Pons (tissue), 1 donor: ENCODE measurements around the gene KCNT1.

ENCODE experiments used
- DNase-seq: peaks from one replicate; pipeline ENCODE4 v3.0.0-alpha.2; 2016; ENCODE audit warnings: low spot score

The KCNT1 gene

DNA sequence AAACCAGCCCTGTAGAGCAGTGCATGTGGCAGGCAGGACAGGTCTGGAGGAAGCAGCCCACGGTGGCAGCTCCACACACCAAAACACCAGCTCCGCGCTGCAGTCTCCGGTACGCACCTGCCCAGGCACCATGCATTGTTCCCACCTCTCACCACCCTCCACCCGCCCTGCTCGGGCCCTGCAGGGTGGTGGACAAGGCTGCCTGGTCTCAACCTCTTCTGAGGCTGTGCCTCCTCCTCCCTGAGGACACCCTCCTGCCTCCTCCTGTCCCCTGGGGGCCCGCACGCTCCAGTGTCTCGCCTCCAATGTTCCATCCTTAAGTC, 96.2 kb downstream of the KCNT1 start:
- DNase-seq: no peak

DNA sequence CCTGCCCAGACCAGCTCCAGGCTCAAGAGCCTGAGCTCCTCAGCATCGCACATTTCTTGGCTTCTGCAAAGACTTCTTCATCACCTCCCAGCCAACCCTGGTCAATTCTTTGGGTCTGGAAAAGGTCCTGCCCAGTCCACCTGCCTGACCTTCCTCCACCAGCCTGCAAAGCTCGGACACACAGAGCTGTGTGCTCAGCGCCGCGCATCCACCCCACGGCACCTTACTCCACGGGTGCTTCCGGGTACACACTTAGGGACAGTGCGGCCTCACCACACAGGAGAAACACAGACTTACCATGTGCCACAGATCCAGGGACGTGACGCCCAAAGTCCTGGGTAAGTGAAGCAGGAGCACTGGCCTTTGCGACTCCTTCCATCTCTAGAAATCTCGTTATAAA, 97.3 kb downstream of the KCNT1 start:
- DNase-seq: no peak

DNA sequence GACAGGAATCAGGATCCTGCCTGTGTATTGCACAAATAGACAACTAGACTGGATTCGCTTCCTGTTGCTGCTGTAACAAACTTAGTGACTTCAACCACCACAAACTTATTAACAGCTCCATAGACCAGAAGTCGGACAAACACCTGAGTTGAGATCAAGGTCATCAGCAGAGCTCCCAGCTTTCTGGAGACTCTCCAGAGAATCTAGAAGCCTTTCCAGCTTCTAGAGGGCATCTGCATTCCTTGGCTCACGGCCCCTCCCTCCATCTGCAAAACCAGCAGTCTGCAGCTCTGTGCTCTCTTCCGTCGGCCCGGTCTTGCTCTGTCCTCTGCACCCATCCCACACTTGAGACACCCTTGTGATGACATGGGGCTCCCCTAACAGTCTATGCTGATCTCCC, 99.1 kb downstream of the KCNT1 start:
- DNase-seq: no peak

DNA sequence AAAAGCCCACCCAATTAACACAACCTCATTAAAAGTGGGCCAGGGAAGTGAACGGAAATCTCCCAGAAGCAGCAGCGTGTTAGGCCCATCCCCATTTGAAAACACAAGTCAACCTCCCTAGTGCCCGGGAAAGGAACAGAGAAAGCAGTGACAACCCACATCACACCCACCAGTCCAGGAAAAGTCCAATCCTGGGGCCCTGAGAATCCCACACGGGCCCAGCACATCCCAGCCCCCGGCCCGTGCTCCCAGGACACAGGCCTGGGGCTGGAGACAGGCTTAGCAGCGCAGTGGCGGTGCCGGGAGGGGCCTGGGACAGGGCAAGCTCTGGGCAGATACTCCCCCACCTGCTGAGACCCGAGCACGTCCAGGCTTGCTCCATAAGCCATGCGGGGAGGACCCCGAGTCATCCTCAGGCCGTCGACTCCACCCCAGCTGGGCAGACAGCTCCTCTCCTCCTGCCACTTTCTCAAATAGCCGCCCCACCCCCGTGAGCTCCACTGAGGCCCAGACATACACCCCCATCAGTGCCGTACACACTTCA, 101.0 kb downstream of the KCNT1 start:
- DNase-seq: no peak

DNA sequence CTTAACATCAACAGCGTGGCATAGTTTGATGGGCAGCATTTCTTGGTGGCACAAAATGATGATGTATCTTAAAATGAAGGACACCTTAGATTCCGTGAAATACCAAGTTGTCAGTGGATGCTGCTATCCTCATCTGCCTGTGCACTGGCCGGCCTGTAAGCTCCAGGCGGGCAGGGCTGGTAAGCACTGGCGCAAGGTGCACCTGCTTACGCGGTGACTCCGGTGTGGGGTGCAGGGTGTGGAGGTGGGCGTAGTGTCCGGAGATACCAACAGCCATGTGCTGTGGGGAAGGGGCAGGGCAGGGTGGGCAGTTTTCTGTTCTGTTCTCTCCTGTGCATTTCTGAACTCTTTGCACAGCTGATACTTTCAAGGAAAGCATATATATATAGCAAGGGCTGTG, 101.5 kb downstream of the KCNT1 start:
- DNase-seq: no peak

DNA sequence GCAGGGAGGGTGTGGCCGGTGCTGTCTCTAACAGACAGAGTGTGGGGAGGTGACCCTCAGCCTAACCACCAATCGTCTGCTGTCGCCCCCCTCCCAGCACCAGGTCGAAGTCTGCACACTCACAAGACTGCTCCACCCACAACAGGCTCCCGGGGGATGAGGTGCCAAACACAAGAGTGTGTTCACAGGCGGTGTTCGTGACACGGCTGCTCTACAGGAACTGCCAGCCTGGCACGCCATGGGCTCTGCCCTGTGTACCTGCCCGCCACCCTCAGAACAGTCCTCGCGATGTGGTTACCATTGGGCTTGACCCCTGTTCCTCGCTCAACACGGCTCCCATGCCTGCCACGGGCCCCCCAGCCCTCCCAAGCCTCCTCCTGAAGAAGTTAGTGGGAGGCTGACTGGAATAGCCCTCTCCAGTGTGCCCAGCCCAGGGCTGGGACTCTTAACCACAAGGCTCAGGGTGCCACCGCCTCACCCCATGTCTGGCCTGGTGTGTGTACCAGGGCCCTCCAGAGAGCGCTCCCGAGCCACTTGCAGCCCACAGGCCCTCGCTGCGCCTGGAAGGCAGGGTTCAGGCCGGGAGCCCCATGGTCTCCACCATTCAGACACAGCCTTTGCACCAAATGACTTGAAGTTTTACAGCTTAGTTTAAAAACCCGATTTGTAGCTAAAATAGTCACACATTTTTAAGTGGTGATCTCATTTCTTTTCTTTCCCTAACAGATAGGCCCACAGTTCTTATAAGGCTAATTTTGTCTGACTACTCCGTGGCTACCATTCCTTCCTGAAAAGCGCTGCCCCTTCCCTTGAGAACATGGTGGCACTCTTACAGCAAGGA, 102.8 kb downstream of the KCNT1 start:
- DNase-seq: no peak

DNA sequence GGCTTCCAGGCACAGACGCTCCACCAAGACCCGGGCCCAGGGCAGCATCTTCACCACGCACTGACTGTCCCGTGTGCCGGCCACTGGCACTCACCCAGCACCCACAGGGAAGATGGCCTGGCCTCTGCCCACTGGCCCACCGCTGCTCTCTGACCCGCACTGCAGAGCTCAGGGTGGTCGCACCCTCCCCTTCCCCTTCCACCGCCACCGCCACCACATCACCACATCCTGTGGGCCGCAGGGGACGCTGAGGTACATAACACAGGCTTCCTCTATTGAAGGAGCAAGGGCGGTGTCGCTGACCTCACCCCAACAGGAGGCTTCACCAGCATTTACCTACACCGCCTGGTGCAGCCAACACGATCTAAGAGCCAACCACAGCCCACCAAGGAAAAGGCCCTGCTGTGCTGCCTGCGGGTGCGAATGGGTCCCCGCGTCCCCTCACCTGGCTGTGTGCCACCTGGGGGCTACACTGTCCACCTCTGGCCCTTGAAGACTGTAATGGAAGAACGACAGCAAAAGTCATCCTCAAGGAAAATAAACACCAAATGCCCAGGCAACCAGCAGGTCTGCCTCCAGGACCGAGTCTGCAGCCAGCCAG, 103.5 kb downstream of the KCNT1 start:
- no peak for DNase-seq

DNA sequence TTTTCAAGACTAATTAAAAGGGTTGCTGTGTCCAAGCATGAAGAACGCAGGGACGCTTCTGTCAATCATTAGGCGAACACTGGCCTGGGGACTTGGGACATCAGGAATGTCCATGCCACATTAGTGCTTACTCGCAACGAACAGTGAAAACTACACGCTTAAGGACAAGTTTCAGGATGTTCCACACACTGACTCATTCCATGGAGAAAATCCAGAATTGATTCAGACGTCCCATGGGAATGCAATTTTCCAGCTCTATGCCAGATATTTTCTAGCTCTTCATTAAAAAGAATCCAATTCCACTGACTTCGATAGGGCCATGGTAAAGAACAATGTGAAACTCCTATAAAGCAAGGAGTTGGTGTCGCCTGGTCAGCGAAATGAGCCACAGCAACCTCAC, 107.2 kb downstream of the KCNT1 start:
- DNase-seq: no peak

DNA sequence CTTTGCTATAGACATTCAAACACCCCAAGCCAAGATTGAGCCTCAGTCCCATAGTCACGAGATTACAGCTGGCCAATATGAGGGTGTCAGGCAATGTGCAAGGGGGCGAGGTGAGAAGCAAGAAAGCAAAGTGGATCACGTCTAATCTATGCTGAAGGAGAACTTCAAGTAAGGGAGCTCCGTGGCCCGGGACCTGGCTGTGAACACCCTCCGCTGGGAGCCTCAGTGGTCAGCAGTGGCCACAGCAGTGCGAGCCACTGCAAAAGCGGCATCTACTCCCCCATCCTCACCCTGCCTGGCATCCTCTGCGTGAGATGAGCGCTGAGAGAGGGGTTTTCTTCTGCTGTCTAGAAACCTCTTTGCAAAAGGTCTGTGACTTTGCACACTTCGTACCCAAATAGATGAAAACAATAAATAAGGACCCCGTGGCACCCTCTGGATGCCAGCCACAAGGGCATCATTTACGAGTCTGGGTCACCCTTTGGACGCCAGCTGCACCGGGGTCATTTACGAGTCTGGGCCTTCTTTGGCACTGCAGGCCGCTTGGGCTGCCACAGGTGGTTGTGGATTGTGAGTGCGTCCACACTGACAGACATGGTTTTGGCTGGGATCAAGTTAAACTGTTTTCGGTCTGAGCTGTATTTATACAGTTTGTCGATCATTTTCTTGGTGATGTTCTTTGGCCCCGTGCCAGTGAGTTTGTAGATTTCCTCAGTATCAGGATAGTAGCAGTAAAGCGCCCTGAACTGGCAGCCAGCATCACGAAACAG, 109.0 kb downstream of the KCNT1 start:
- no peak for DNase-seq

DNA sequence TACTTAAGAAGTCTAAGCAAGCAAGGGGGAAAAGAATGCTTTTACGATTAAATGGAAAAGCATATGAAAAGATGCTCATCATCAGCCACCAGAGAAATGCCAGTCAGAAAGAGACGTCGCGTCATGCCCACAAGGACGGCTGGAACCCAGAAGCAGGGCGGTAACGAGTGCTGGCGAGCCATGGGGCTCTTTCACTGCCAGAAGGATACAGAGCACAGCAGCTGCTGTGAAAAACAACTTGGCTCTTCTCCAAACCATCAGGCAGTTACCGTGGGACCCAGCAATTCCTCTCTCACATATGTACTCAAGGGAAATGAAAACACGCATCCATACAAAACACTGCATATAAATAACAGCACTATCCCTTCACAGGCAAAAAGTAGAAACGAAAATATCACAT, 109.8 kb downstream of the KCNT1 start:
- DNase-seq: peak; percentile 47

DNA sequence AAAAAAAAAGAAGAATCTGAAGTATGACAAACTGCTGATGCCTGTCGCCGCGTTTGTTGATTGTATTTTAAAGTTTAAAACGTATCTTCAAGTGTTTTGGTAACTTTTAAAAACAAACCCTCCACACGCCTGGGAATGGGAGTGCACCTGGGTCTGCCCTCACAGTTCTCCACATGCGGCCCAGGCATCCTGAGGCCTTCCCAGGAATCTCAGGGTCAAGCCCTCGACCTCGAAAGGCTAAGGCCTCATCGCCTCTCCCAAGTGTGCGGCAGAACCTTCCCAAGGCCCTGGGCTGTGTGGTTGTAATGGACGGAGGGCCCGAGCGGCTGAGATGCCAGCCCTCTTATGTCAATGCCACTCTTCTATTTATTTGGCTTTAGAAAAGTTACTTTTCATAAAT, 111.0 kb downstream of the KCNT1 start:
- no peak for DNase-seq

DNA sequence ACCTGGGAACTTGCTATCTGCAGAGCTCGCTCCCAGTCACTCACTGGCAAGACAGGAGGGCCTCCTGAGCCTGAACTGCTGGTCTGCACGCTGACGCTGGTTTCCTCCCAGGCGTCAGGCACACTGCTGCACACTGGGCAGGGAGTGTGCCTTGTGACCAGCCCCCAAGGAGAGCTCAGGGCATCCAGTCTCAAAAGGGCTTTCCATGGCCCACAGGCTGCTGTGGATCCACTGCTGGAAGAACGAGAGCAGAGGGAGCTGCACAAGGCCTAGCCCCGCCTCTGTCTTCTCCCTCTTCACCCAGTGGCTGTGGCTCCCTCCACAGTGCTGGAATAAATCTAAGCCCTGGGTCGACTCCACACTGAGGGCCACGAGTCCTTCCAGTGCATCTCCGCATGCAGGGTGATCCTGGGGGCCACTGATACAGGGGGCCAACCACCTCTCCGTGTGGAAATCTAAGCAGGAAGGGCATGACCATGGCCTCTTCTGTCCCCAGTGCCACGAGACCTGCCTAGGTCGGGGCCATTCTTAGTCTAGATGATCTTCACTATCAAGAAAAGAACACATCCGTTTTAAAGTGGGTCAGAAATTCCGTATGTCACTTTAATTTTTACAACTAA, 111.8 kb downstream of the KCNT1 start:
- DNase-seq: no peak

DNA sequence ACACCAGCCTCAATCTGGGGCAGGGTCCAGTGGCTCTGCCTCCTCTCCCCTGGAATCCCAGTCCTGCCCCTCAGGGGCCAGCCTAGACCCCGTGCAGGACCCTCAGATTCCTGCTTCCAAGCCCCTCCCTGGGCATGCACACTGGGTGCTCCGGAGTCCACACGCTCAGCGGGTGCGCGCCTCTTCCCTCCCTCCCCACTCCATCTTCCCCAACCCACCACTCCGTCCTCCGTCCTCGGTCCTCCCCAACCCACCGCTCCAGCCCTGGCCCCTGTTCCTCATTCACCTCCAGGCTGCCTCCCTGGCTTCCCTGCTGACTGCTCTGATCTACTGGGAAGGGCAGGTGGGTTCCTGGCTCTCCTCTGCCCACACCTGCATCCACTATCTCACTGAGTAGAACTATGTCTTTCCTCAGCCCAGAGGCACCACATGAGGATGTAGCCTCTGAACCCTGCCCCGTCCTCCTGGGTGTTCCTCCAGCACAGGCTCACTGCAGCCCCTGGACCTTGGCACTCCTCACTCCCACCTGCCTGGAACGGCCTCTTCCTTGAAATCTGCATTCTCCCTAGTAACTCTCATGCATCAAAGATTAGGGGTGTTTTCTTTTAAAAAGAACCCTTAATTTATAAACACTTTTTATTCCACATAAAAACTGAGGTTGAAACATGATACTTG, 112.6 kb downstream of the KCNT1 start:
- DNase-seq: no peak

DNA sequence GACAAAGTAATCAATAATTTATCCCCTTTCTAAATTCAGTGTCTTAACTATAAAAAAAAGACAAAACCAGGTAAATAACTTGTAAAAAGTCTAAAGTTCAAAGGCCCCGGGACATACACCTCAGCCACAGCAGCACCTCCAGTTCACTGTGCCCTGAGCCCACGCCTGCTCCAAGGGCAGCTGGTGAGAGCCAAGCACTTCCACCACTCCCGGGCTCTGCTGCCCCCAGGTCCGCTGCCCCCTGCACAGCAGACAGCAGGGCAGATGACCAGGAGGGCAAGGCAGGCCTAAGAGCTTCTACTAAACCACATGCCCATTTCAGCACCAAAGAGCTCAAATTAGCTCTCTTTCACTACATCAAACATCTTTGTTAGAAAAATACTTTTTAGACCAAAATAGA, 113.4 kb downstream of the KCNT1 start:
- no peak for DNase-seq

DNA sequence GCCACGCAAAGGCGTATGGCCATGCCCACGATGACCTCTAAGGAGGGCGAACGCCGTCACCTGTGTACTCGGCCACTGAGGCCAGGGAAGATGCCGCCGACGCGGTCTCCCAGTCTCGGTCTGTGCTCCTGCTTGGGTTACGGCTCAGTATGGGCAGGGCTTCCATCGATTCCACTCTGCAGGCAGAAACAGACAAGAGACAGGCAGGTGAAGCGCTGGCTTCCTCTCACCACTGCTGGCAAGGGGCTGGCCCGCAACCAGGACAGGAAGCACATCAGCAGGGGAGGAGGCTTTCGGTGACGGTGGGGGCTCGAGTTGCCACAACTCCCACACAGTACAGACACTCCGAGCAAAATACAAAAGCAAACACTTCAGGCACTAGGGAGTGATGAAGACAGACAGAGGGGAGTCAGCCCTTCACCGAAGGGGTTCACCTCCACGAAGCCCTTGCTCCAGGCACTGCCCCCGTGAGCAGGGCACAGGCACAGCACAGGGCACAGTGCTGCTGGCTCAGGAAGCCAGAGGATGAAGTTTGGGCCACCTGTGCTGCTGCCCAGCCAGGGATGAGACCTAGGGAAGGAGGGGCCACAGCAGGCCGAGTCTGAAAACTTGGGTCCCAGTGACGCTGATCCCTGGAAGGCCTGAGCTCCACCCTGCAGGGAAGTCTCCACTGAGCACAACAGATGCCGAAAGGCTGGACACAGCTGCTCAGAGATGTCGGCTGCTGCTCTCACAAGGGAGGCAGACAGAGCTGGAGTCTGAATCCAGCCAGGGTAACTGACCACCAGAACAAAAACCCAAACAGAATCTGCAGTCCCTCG, 114.1 kb downstream of the KCNT1 start:
- no peak for DNase-seq

DNA sequence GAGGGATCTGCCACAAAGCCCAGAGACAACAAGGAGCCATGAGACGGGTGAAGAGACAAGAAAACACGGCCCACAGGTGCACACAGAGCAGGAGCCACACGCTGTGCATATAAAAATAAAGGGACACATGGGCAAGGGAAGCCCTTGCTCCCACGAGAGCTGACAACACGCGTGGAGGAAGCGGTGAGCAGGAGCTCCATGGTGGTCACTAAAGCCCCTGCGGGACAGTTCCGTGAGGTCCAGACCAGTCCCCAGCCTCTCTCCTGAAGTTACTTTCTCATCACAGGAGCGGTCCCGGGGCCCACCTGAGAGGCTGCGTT, 114.6 kb downstream of the KCNT1 start:
- DNase-seq: no peak

DNA sequence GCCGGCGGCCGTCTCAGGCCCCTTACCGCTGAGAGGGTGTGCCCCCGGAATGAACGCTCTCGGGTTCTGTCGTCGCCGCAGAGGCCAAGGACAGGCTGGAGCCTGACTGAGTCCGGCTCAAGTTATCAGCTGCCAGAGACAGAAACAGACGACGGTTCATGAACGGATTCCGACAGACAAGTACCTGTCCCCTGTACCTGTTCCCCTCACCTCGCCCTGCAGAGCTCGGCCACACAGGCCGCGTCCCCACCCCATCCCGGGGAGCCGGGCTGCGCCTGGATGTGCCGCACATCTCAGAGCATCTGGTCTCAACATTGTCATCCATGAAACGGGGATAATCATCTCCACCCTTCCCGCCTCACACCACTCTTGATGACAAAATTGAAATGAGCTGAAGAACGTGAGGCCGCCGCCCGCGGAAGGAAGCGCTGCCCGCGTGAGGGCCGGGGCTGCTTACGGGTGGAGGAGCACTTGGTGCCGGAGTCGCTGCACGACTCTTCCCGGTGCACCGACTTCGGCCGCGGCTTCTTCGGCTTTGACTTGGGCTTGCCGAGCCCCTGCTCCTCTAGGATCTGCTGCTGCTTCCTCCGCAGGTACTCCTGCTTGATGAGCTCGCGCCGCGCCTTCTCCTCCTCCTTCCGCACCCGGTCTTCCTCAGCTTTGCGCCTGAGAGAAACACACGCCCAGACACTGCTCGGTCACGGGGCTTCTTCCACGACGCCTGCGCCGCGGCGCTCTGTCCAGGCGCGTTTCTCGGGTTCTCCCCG, 116.1 kb downstream of the KCNT1 start:
- no peak for DNase-seq

DNA sequence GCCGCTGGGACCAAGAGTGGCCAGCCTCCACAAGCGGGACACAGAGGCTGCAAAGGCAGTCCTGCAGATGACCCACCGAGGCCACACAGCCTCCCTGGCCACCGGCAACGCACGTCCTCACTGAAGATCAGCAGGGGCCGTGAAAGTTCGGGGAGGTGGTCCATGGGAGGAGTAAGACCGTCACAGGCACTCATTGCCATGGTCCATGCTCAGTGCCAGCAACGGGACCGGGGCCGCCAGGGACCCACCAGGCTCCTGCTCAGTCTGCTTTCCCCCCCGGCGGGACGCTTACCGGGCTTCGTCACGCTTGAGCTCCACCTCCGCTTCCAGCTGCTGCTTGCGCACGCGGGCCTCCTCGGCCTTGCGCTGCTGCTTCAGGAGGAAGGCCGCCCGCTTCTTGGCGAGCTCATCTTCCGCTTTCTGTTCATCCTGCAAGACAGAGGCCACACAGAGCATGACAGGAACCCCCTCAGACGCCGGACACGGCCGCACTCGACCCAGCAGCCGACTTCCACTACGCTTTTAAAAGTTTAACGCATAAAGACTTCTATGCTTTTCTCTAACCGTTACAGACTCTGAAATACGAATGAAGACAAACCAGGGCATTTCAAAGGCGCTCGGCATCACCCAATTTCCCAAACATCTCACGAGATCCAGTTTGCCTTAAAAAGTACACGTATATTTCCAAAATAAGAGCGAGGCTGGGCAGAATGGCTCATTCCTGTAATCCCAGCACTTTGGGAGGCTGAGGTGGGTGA, 116.9 kb downstream of the KCNT1 start:
- DNase-seq: no peak

DNA sequence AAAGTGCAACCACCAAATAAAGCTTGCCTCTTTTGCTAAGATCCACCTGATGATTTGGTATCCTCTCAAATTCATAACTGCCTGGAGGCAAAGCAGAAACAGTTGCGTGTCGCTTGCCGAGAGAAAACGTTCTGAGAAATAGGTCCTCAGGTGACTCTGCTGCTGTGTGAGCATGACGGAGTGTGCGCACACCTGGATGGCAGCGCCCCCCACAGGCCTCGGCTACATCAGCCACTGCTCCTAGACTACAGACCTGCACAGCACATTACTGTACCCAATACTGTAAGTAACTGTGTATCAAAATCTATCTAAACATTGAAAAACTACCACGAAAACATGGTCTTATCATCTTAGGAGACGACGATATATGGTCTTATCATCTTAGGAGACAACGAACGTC, 117.9 kb downstream of the KCNT1 start:
- DNase-seq: no peak

DNA sequence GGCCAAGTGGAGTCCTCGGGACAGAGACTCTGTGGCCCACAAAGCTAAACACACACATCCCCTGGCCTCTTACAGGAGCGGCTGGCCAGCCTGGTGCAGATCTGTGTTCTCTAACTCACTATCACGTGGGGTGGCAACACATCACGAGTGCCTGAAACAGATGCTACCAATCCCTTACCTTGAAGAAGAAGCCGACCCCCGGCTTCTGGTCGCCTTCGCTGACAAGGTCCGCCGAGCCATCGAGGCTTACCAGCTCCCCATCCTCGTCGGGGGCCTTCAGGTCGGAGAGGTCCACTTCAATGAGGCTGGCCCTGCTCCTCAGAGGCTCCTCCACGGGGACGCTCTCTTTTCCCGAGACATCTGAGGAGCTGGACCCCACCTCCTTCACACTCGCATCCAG, 118.7 kb downstream of the KCNT1 start:
- no peak for DNase-seq
